ENCODE data around the gene PNCK. TPM values are rescaled to one million over a fixed set of nuclear protein-coding genes. Genes with fewer than 3 reads are reported as not detected.
"Not testable (repeated sequence)": the region's sequence is repeated elsewhere in the genome, so short reads cannot be mapped to it uniquely, and the experiment has no call there.

The PNCK gene
- total RNA-seq, 2 experiments from 2014 or later, result 0.70 to 1.0 TPM

DNA sequence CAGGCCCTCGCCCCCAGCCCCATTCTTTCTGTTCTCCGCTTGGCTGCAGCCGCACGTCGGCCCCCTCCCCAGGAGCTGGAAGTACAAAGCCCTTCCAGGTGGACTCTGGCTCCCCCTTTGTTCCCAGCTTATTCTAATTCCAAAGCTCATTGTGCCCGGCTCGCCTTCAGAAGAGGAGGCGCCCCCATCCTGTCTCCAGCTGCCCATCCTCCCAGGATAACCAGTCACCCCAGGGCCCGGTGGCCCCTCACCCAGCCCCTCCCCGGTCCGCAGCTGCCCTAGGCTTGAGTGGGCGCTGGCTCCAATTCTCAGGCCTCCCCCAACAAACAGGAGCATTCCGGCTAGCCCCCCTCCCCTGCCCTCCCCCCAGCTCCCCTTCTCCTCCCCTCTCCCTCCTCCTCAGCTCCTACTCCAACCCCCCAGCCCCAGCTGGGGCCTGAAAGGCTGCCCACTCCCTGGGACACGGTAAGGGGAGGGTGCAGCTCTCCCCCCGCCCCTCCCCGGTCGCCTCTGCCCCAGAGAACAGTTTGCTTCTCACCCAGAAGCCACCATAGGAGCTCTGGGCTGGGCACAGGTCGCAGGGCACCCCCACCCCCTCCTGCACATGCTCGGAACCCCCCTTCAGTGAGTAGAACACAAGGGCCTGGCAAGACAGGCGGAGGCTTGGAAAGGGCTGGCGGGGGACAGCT, 11.0 kb upstream of the PNCK start:
- Mint-ChIP-seq H3K4me1 (ENCODE audit: low read depth) (no peaks in the 10 kb centered on the region), H3K9me3 (no peaks in the 10 kb centered on the region), H3K27me3 (peaks cover 10% of the 10 kb centered on the region), H3K4me3 (no peak overlapping the region), H3K36me3 (ENCODE audit: low read depth) (no peaks in the 10 kb centered on the region), H3K27ac (no peak overlapping the region)
- H3K4me3 ChIP-seq (ENCODE audit: low read length), result no peak overlapping the region
- POLR2A ChIA-PET, result no interaction called here
- H3K27ac ChIP-seq (ENCODE audit: low read depth in 1 of 2, low read length in 2 of 2), result no peak overlapping the region
- H3K4me1 ChIP-seq (ENCODE audit: insufficient read depth, low read length), result peaks cover 5% of the 10 kb centered on the region
- no peaks in the 10 kb centered on the region for H3K9me3 ChIP-seq (ENCODE audit: control insufficient read depth in 1 of 2, insufficient read depth in 1 of 2, low read length in 2 of 2)
- CTCF ChIA-PET, result no interaction called here
- ATAC-seq (ENCODE audit: poor library complexity) (no peak), DNase-seq (no peak)
- intact Hi-C loops (cut with DNase I, micrococcal nuclease), result loop anchor here in 1 of 2 experiments (5.0 to 10.0 kb wide), 2 partner anchors 70 to 268 kb away; no protein-coding TSS in a partner anchor
- no peaks in the 10 kb centered on the region for H3K36me3 ChIP-seq (ENCODE audit: insufficient read depth, low read length)
- TF ChIP-seq, protein P1, sequence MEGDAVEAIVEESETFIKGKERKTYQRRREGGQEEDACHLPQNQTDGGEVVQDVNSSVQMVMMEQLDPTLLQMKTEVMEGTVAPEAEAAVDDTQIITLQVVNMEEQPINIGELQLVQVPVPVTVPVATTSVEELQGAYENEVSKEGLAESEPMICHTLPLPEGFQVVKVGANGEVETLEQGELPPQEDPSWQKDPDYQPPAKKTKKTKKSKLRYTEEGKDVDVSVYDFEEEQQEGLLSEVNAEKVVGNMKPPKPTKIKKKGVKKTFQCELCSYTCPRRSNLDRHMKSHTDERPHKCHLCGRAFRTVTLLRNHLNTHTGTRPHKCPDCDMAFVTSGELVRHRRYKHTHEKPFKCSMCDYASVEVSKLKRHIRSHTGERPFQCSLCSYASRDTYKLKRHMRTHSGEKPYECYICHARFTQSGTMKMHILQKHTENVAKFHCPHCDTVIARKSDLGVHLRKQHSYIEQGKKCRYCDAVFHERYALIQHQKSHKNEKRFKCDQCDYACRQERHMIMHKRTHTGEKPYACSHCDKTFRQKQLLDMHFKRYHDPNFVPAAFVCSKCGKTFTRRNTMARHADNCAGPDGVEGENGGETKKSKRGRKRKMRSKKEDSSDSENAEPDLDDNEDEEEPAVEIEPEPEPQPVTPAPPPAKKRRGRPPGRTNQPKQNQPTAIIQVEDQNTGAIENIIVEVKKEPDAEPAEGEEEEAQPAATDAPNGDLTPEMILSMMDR (IDR thresholded peaks at IDR 0.05), result no peak
- peaks cover 0 to under 1% of the 10 kb centered on the region in 2 experiments for H3K27me3 ChIP-seq (ENCODE audit: control insufficient read depth in 1 of 2, insufficient read depth in 2 of 2, low read length in 2 of 2)

DNA sequence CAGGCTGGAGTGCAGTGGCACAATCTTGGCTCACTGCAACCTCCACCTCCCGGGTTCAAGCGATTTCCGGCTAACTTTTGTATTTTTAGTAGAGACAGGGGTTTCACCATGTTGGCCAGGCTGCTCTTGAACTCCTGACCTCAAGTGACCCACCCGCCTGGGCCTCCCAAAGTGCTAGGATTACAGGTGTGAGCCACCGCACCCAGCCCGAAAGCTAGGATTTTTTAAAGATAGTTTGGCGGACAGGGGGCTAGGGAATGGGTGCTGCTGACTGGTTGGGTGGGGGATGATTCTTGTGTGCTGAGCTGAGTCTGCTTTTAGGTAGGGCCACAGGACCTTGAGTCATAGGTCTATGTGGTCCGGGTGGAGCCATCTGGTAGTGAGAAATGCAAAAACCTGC, 9.9 kb upstream of the PNCK start:
- H3K27ac ChIP-seq (ENCODE audit: low read depth in 1 of 2, low read length in 2 of 2); H3K4me1 ChIP-seq (ENCODE audit: insufficient read depth, low read length); DNase-seq; ATAC-seq (ENCODE audit: poor library complexity); H3K27me3 ChIP-seq (ENCODE audit: control insufficient read depth in 1 of 2, insufficient read depth in 2 of 2, low read length in 2 of 2); H3K4me1 Mint-ChIP-seq (ENCODE audit: low read depth); H3K27ac Mint-ChIP-seq; H3K27me3 Mint-ChIP-seq; POLR2A ChIA-PET; H3K9me3 ChIP-seq (ENCODE audit: control insufficient read depth in 1 of 2, insufficient read depth in 1 of 2, low read length in 2 of 2); H3K9me3 Mint-ChIP-seq; CTCF ChIA-PET; H3K4me3 Mint-ChIP-seq; H3K36me3 ChIP-seq (ENCODE audit: insufficient read depth, low read length); H3K4me3 ChIP-seq (ENCODE audit: low read length); H3K36me3 Mint-ChIP-seq (ENCODE audit: low read depth): not testable (repeated sequence)
- intact Hi-C loops (cut with DNase I, micrococcal nuclease), result loop anchor here in 1 of 2 experiments (10.0 kb wide), 1 partner anchor 71 kb away; no protein-coding TSS in a partner anchor

DNA sequence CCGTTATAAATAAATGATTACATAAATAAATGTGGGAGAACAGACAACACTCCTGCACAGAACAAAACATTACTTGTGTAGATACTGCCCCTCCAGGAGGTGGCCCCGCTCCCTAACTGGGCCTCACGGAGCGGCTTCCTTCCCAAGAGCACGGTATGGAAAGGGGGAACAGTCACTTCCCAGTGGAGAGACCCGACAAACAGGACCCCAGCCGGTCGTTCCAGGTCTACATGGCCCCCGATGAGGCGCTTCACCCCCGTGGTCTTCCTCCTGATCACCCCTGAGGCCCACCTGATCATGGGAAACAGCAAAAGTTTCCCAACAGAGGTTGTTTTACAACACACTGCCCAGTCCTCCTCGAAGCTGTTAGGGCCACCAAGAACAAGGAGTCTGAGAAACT, 7.6 kb upstream of the PNCK start:
- Mint-ChIP-seq H3K4me3 (no peak overlapping the region), H3K9me3 (no peaks in the 10 kb centered on the region), H3K4me1 (ENCODE audit: low read depth) (no peaks in the 10 kb centered on the region), H3K27ac (no peak overlapping the region), H3K36me3 (ENCODE audit: low read depth) (no peaks in the 10 kb centered on the region), H3K27me3 (peaks cover 7% of the 10 kb centered on the region)
- H3K27me3 ChIP-seq (ENCODE audit: control insufficient read depth in 1 of 2, insufficient read depth in 2 of 2, low read length in 2 of 2), result no peaks in the 10 kb centered on the region
- DNase-seq (no peak), ATAC-seq (ENCODE audit: poor library complexity) (no peak)
- no peaks in the 10 kb centered on the region for H3K36me3 ChIP-seq (ENCODE audit: insufficient read depth, low read length)
- no peaks in the 10 kb centered on the region for H3K9me3 ChIP-seq (ENCODE audit: control insufficient read depth in 1 of 2, insufficient read depth in 1 of 2, low read length in 2 of 2)
- TF ChIP-seq, protein P1 (IDR thresholded peaks at IDR 0.05), result no peak
- no peak overlapping the region for H3K27ac ChIP-seq (ENCODE audit: low read depth in 1 of 2, low read length in 2 of 2)
- POLR2A ChIA-PET, result no interaction called here
- H3K4me3 ChIP-seq (ENCODE audit: low read length), result no peak overlapping the region
- no peaks in the 10 kb centered on the region for H3K4me1 ChIP-seq (ENCODE audit: insufficient read depth, low read length)
- CTCF ChIA-PET, result no interaction called here
- intact Hi-C loops (cut with DNase I, micrococcal nuclease), result loop anchor here in 1 of 2 experiments (10.0 kb wide), 1 partner anchor 74 kb away; no protein-coding TSS in a partner anchor

Data from CD4-positive, alpha-beta T cell (primary cell).